NB4 (cell line): ENCODE measurements around the gene NDUFS8.
A peak's percentile ranks its signal among the peaks of the same experiment; 100 is the strongest.

Experiments
- DNase-seq: peaks from one replicate; pipeline ENCODE4 v3.0.0; 2010; ENCODE audit warnings: low read depth
- H3K4me3 ChIP-seq: one replicate; pipeline ENCODE4 v1.5.1; 2011; ENCODE audit warnings: mild to moderate bottlenecking, low read depth, low read length, moderate library complexity
- MYC ChIP-seq: IDR thresholded peaks from 2 replicates; pipeline ENCODE4 v1.6.1; 2011; ENCODE audit warnings: low read depth, low read length
- POLR2A ChIP-seq: IDR thresholded peaks from 2 replicates; pipeline ENCODE4 v1.6.1; 2011; ENCODE audit warnings: mild to moderate bottlenecking; ENCODE audit not compliant: insufficient read length; ENCODE audit errors: extremely low read depth
- TF ChIP-seq, protein P1 (sequence below): IDR thresholded peaks from 2 replicates; pipeline ENCODE4 v1.6.1; 2011; ENCODE audit warnings: low read depth, low read length
- TF ChIP-seq, protein P2 (sequence below): IDR thresholded peaks from one replicate; pipeline ENCODE4 v1.5.1; 2012; ENCODE audit warnings: low read depth, low read length

Gene NDUFS8

GRCh38 chr11:68066742-68067141 lies 36.3 kb downstream of the NDUFS8 start:
- no peak for DNase-seq

DNA sequence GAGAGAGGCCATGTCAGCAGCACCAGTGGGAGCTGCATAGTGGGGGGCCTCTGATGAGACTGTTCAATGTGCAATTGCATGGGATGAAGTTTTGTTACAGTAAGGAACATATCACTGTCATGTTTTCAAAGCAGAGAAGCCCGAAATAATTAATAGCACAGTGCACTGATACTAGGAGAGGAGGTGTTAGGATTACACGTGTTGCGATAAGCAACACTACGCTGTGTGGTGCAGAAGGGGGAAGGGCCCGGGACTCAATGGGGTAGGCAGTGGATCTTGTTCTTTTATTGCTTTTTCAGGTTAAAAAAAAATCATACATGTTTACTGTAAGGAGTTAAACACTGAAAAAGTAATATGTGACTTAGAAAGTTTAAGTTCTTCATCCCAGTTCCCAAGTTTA lies 37.5 kb downstream of the NDUFS8 start:
- TF ChIP-seq, protein P1, sequence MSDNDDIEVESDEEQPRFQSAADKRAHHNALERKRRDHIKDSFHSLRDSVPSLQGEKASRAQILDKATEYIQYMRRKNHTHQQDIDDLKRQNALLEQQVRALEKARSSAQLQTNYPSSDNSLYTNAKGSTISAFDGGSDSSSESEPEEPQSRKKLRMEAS: no peak
- no peak for TF ChIP-seq POLR2A
- no peak for TF ChIP-seq MYC
- TF ChIP-seq, protein P2, sequence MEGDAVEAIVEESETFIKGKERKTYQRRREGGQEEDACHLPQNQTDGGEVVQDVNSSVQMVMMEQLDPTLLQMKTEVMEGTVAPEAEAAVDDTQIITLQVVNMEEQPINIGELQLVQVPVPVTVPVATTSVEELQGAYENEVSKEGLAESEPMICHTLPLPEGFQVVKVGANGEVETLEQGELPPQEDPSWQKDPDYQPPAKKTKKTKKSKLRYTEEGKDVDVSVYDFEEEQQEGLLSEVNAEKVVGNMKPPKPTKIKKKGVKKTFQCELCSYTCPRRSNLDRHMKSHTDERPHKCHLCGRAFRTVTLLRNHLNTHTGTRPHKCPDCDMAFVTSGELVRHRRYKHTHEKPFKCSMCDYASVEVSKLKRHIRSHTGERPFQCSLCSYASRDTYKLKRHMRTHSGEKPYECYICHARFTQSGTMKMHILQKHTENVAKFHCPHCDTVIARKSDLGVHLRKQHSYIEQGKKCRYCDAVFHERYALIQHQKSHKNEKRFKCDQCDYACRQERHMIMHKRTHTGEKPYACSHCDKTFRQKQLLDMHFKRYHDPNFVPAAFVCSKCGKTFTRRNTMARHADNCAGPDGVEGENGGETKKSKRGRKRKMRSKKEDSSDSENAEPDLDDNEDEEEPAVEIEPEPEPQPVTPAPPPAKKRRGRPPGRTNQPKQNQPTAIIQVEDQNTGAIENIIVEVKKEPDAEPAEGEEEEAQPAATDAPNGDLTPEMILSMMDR: no peak
- DNase-seq: no peak
- H3K4me3 ChIP-seq: no peak overlapping the region

More at GRCh38 chr11:68066742-68067141, 36.3 kb downstream of the NDUFS8 start:
- no peak for TF ChIP-seq POLR2A
- TF ChIP-seq, protein P2: no peak
- TF ChIP-seq, protein P1: no peak
- H3K4me3 ChIP-seq: no peak overlapping the region

DNA sequence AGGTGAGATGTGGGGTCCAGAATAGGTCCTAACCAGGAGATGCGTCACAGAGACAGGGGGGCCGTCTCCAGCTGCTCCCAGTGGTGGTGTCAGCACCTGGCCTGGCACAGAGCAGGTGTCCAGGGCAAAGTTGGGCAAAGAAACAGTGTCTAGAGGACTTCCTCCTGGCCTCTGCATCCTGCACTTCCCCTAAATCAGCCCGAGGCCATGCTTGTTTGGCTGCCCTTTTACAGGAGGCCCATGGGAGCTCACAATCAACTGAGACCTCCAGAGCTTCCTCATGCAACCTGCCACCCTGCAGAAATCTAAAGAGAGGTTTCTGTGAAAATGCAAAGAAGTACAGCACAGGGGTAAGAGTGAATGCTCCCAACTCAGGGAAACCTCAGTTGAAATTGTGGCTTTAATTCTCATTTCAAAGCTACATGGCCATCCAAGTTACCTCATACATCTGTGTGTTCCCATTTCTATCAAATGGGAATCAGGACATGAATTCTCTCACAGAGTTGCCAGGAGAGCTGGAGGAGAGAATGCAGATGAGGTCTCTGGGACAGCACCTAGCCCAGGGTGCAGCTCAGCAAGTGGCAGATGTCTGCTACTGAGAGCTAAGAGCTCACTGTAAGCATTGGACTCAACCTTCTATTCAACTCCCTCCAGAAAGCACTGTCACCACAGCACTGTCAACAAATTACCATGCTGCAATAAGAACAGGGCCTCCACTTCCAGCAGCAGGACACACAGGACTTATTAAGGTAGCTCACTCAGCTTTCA lies 41.0 kb downstream of the NDUFS8 start:
- peak; percentile 52 for DNase-seq
- no peak for TF ChIP-seq POLR2A
- TF ChIP-seq, protein P1: peak; percentile 42; the same call in 1 of the 2 replicates
- TF ChIP-seq MYC: no peak
- TF ChIP-seq, protein P2: no peak
- H3K4me3 ChIP-seq: no peak overlapping the region

DNA sequence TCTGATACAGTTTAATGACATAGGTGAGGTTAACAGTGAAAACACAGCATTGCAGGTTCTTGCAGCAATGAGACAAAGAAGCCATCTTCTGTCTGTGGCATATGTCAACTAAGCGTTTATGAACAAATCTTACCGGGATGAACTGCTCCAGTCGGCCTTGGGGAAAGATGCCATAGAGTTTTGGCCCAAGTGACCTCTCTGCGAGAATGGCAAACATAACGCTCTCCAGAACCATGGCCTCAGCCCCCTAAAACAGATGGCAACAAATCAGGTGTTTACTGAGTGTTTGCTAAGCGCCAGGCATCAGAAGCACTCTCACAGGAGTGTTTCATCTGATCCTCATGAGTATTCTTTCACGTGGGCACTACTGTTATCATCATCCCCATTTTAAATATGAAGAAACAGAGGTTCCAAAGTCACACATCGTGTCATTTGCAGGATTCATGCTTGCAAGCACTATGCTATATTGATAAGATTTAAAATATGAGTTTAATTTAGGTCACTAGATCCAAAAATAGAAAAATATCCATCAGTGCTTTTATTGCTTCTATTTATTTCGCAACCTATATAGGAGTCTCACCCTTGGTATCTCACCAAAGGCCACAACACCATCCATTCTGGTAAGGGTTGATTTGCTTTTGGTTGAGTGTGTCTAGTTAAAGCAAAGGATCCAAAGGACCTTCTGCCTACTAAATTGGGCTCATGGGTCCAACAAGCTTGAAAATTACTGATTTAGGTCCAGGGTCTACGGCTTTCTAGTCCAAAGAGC lies 44.3 kb downstream of the NDUFS8 start:
- DNase-seq: no peak
- no peak for TF ChIP-seq MYC
- TF ChIP-seq, protein P2: no peak
- no peak for TF ChIP-seq POLR2A
- TF ChIP-seq, protein P1: no peak
- H3K4me3 ChIP-seq: no peak overlapping the region

- TF ChIP-seq, protein P1: no peak
- TF ChIP-seq, protein P2: no peak
- TF ChIP-seq MYC (no peak), POLR2A (no peak)
- H3K4me3 ChIP-seq: no peak overlapping the region
- DNase-seq: peak; percentile 33
These were observed 46.0 kb downstream of the NDUFS8 start for GRCh38 chr11:68076371-68077042.
